Mammary epithelial cell (primary cell): ENCODE measurements around the gene FOXO1.

ENCODE experiments used
- CTCF ChIP-seq, 2 donors: IDR thresholded peaks in 1 of 2; conservative IDR thresholded peaks in 1 of 2; 2 replicates each; pipeline ENCODE4 v1.5.1; 2011 to 2012; ENCODE audit warnings: inconsistent platforms in 2 of 2, low read length in 2 of 2, mild to moderate bottlenecking in 2 of 2, control low read depth in 1 of 2, low read depth in 1 of 2; ENCODE audit not compliant: insufficient read depth in 1 of 2; ENCODE audit errors: extremely low read depth in 1 of 2
- EZH2 ChIP-seq: IDR thresholded peaks from 2 replicates; pipeline ENCODE4 v1.6.1; 2012; ENCODE audit warnings: low read length, inconsistent platforms, borderline replicate concordance

DNA sequence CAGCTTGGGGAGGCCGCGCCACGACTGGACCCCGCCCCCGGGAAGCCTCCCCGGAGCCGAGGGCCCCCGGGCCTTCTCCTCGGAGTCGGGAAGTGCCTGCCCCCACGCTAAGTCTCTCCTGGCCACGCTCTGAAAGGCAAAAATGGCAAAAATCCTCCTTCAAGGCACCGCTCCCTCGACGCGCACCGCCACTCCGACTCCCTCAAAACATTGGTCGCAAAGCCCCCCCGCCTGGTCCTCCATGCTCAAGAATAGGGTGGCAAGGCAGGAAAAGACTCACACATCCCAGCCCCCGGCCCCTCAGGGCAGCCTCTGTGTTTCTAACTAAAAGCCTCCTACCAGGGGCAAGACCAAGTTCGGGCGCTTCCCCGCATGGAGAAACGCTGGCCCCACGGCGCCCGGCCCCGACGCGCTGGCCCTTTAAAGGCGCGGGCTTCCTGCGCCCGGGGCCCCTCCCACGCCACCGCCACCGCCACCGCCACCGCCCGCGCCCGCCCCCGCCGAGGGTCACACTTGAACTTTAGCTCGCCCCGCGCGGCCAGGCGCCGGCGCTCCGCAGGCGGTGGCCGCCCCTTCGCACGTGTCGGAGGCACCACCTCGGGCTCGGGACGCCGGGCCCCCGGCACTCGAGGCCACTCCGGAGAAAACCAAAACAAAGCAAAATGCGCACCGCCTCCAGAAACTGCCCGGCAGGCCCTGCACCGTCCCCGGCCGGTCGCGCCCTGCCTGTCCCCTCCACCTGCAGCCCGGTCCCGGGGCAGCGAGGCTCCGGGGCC lies 1.9 kb downstream of the FOXO1 start:
- TF ChIP-seq CTCF (conservative IDR thresholded peaks at IDR 0.05 in 1 of 2, IDR thresholded peaks at IDR 0.05 in 1 of 2; ENCODE audit: extremely low read depth in 1 of 2, insufficient read depth in 1 of 2, low read depth in 1 of 2, low read length in 2 of 2) (no peak), EZH2 (no peak)
